HepG2 (cell line): Measurements from ENCODE around the gene CIBAR2. TPM values are rescaled to one million over a fixed set of nuclear protein-coding genes. Genes with fewer than 3 reads are reported as not detected.

Experiments
- AHR ChIP-seq: IDR thresholded peaks from 2 replicates; pipeline ENCODE4 v1.6.1; 2018; ENCODE audit warnings: missing genetic modification reagents, missing compliant biosample characterization
- CCDC6 ChIP-seq: sonication (generic); formaldehyde crosslinking; IDR thresholded peaks from 2 replicates; pipeline ENCODE4 v1.8.1; 2022; ENCODE audit warnings: mild to moderate bottlenecking, missing genetic modification reagents, moderate library complexity
- JUNB ChIP-seq: sonication (generic); formaldehyde crosslinking; IDR thresholded peaks from 2 replicates; pipeline ENCODE4 v1.8.0; 2022; ENCODE audit warnings: missing genetic modification reagents, mild to moderate bottlenecking, borderline replicate concordance
- KDM3A ChIP-seq: IDR thresholded peaks from 2 replicates; pipeline ENCODE4 v1.6.1; 2018; ENCODE audit warnings: low read depth, missing compliant biosample characterization
- NPAS2 ChIP-seq: sonication (generic); formaldehyde crosslinking; IDR thresholded peaks from 2 replicates; pipeline ENCODE4 v1.8.0; 2022; ENCODE audit warnings: mild to moderate bottlenecking, missing genetic modification reagents, borderline replicate concordance
- REL ChIP-seq: sonication (generic); formaldehyde crosslinking; conservative IDR thresholded peaks from 2 replicates; pipeline ENCODE4 v1.8.0; 2022; ENCODE audit warnings: mild to moderate bottlenecking, missing genetic modification reagents, moderate library complexity
- SALL2 ChIP-seq: sonication (generic); formaldehyde crosslinking; IDR thresholded peaks from 2 replicates; pipeline ENCODE4 v1.8.1; 2023; ENCODE audit warnings: mild to moderate bottlenecking, missing genetic modification reagents, inconsistent platforms
- SKI ChIP-seq: fragments of 450-650 bp; IDR thresholded peaks from one replicate; pipeline ENCODE4 v1.6.1; 2018; ENCODE audit warnings: mild to moderate bottlenecking; ENCODE audit not compliant: partially characterized antibody
- STAT5B ChIP-seq: sonication (generic); formaldehyde crosslinking; IDR thresholded peaks from 2 replicates; pipeline ENCODE4 v1.4.0; 2020; ENCODE audit warnings: missing genetic modification reagents
- ZFP36 ChIP-seq: fragments of 150-350 bp; IDR thresholded peaks from 2 replicates; pipeline ENCODE4 v1.6.1; 2018; ENCODE audit warnings: borderline replicate concordance, low read length, low read depth; ENCODE audit not compliant: partially characterized antibody
- ZNF317 ChIP-seq: sonication (generic); formaldehyde crosslinking; IDR thresholded peaks from 2 replicates; pipeline ENCODE4 v1.5.0; 2020; ENCODE audit warnings: mild to moderate bottlenecking, missing genetic modification reagents
- ZNF670 ChIP-seq: sonication (generic); formaldehyde crosslinking; IDR thresholded peaks from 2 replicates; pipeline ENCODE4 v1.8.0; 2022; ENCODE audit warnings: mild to moderate bottlenecking, missing genetic modification reagents, borderline replicate concordance
- ZNF790 ChIP-seq: sonication (generic); formaldehyde crosslinking; IDR thresholded peaks from 2 replicates; pipeline ENCODE4 v1.8.0; 2022; ENCODE audit warnings: missing genetic modification reagents, mild to moderate bottlenecking, borderline replicate concordance
- polyA plus RNA-seq, 8 experiments: library from polyadenylated mRNA; depleted of rRNA in 3 of 8; stranded (reverse) in 7 of 8; unstranded in 1 of 8; fragments of >200 nt; fragmentation: Illumina TruSeq in 4 of 8; extraction: Trizol in 4 of 8; gene quantifications; 2 replicates each; pipeline versions ENCODE4 v1.2.1 to v1.2.3, GENCODE V29; 2011 to 2016; ENCODE audit warnings: low read depth in 4 of 8, missing spikeins in 1 of 8, mixed read lengths in 1 of 8; ENCODE audit not compliant: insufficient read depth in 1 of 8
- total RNA-seq, 5 experiments: library from RNA; depleted of rRNA; stranded (reverse); fragments of >200 nt; fragmentation: Illumina TruSeq; extraction: Trizol; gene quantifications; 2 replicates each; pipeline ENCODE4 v1.2.3, GENCODE V29; 2016; ENCODE audit warnings: low read depth in 1 of 5
- TF ChIP-seq, protein P1 (sequence below): IDR thresholded peaks from 2 replicates; pipeline ENCODE4 v1.6.1; 2016
- TF ChIP-seq, protein P2 (sequence below): sonication (generic); formaldehyde crosslinking; IDR thresholded peaks from 2 replicates; pipeline ENCODE4 v1.4.0; 2020; ENCODE audit warnings: missing genetic modification reagents, borderline replicate concordance
- TF ChIP-seq, protein P3 (sequence below): sonication (generic); formaldehyde crosslinking; IDR thresholded peaks from 2 replicates; pipeline ENCODE4 v1.4.0; 2020; ENCODE audit warnings: mild to moderate bottlenecking, missing genetic modification reagents
- TF ChIP-seq, protein P4 (sequence below): IDR thresholded peaks from 2 replicates; pipeline ENCODE4 v1.6.1; 2016; ENCODE audit warnings: low read depth
- TF ChIP-seq, protein P5 (sequence below): sonication (generic); formaldehyde crosslinking; IDR thresholded peaks from 2 replicates; pipeline ENCODE4 v1.8.0; 2023; ENCODE audit warnings: mild to moderate bottlenecking, missing genetic modification reagents

The CIBAR2 gene
- total and polyA plus RNA-seq, 2 of the 13 experiments (the other 11 are each of a cell fraction or from before 2014, with no cell fraction given) = not detected

DNA sequence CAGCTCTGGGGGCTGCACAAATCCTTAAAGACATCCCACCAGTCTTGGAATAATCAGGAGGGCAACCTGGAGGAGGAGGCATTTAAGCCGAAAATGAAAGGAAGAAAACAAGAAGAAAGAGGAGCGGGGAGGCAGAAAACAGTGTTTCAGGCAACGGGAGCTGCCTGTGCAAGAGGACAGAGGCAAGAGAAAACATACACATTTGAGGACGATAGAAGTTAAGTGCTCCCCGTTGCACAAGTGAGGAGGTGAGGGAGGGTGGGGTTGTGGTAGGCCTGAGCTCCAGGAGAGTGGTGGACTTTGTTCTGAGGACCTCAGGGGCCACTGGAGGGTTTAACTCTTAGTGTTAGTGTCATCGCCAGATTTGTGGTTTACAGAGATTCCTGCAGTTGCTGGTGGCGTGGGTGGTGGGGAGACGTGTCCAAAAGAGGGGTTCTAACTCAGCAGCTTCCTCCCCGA, 27.6 kb upstream of the CIBAR2 start (continued):
- no peak for TF ChIP-seq CCDC6
- peak; percentile 60; the same call in 1 of the 2 replicates for TF ChIP-seq ZNF670
- peak; percentile 86 for TF ChIP-seq ZFP36
- TF ChIP-seq, protein P1, sequence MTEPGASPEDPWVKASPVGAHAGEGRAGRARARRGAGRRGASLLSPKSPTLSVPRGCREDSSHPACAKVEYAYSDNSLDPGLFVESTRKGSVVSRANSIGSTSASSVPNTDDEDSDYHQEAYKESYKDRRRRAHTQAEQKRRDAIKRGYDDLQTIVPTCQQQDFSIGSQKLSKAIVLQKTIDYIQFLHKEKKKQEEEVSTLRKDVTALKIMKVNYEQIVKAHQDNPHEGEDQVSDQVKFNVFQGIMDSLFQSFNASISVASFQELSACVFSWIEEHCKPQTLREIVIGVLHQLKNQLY (CRISPR knock-in tag) = no peak; the same call in 1 of the 2 replicates
- no peak for TF ChIP-seq SALL2 (CRISPR knock-in tag)
- TF ChIP-seq, protein P2, sequence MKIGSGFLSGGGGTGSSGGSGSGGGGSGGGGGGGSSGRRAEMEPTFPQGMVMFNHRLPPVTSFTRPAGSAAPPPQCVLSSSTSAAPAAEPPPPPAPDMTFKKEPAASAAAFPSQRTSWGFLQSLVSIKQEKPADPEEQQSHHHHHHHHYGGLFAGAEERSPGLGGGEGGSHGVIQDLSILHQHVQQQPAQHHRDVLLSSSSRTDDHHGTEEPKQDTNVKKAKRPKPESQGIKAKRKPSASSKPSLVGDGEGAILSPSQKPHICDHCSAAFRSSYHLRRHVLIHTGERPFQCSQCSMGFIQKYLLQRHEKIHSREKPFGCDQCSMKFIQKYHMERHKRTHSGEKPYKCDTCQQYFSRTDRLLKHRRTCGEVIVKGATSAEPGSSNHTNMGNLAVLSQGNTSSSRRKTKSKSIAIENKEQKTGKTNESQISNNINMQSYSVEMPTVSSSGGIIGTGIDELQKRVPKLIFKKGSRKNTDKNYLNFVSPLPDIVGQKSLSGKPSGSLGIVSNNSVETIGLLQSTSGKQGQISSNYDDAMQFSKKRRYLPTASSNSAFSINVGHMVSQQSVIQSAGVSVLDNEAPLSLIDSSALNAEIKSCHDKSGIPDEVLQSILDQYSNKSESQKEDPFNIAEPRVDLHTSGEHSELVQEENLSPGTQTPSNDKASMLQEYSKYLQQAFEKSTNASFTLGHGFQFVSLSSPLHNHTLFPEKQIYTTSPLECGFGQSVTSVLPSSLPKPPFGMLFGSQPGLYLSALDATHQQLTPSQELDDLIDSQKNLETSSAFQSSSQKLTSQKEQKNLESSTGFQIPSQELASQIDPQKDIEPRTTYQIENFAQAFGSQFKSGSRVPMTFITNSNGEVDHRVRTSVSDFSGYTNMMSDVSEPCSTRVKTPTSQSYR (CRISPR knock-in tag) = peak; percentile 38; the same call in 1 of the 2 replicates
- TF ChIP-seq, protein P3, sequence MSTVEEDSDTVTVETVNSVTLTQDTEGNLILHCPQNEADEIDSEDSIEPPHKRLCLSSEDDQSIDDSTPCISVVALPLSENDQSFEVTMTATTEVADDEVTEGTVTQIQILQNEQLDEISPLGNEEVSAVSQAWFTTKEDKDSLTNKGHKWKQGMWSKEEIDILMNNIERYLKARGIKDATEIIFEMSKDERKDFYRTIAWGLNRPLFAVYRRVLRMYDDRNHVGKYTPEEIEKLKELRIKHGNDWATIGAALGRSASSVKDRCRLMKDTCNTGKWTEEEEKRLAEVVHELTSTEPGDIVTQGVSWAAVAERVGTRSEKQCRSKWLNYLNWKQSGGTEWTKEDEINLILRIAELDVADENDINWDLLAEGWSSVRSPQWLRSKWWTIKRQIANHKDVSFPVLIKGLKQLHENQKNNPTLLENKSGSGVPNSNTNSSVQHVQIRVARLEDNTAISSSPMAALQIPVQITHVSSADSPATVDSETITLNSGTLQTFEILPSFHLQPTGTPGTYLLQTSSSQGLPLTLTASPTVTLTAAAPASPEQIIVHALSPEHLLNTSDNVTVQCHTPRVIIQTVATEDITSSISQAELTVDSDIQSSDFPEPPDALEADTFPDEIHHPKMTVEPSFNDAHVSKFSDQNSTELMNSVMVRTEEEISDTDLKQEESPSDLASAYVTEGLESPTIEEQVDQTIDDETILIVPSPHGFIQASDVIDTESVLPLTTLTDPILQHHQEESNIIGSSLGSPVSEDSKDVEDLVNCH (CRISPR knock-in tag) = no peak
- TF ChIP-seq SKI = peak; percentile 14
- 0 out of 2 replicates have a peak, but pooled peaks have one; percentile 26 for TF ChIP-seq KDM3A (CRISPR knock-in tag)
- TF ChIP-seq NPAS2 = no peak
- TF ChIP-seq ZNF317 (CRISPR knock-in tag) = 0 out of 2 replicates have a peak, but pooled peaks have one; percentile 3
- TF ChIP-seq ZNF790 (CRISPR knock-in tag) = no peak
- TF ChIP-seq AHR = no peak
- no peak for TF ChIP-seq REL (CRISPR knock-in tag)
- TF ChIP-seq STAT5B (CRISPR knock-in tag) = no peak
- TF ChIP-seq, protein P4, sequence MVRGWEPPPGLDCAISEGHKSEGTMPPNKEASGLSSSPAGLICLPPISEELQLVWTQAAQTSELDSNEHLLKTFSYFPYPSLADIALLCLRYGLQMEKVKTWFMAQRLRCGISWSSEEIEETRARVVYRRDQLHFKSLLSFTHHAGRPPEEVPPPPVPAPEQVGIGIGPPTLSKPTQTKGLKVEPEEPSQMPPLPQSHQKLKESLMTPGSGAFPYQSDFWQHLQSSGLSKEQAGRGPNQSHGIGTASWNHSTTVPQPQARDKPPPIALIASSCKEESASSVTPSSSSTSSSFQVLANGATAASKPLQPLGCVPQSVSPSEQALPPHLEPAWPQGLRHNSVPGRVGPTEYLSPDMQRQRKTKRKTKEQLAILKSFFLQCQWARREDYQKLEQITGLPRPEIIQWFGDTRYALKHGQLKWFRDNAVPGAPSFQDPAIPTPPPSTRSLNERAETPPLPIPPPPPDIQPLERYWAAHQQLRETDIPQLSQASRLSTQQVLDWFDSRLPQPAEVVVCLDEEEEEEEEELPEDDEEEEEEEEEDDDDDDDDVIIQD (CRISPR knock-in tag) = peak; percentile 71
- no peak for TF ChIP-seq JUNB (CRISPR knock-in tag)
- TF ChIP-seq, protein P5, sequence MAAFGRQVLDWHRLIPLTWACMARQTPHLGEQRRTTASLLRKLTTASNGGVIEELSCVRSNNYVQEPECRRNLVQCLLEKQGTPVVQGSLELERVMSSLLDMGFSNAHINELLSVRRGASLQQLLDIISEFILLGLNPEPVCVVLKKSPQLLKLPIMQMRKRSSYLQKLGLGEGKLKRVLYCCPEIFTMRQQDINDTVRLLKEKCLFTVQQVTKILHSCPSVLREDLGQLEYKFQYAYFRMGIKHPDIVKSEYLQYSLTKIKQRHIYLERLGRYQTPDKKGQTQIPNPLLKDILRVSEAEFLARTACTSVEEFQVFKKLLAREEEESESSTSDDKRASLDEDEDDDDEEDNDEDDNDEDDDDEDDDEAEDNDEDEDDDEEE (CRISPR knock-in tag) = no peak
